OCI-LY7 (cell line): ENCODE results near the gene ENO2. TPM values are rescaled to one million over a fixed set of nuclear protein-coding genes. Genes with fewer than 3 reads are reported as not detected.
A peak's percentile ranks its signal among the peaks of the same experiment; 100 is the strongest.
"Not testable (repeated sequence)": the region's sequence is repeated elsewhere in the genome, so short reads cannot be mapped to it uniquely, and the experiment has no call there.

Experiments
- Bru-seq: library from RNA; stranded (reverse); fragments of 400-500 nt; gene quantifications from one replicate; lab custom pipeline; 2021; lab: Mats Ljungman, UMichigan
- BruChase-seq, 2 experiments: library from RNA; stranded (reverse); fragments of 400-500 nt; gene quantifications; one replicate each; lab custom pipeline; 2021; lab: Mats Ljungman, UMichigan
- BruUV-seq: library from RNA; stranded (reverse); fragments of 400-500 nt; replicated peaks from 2 replicates; lab custom pipeline; 2021; lab: Mats Ljungman, UMichigan
- CTCF ChIA-PET: fragments of 300-600 bp; sonication (Branson Sonifier 250); formaldehyde crosslinking; loops from one replicate; lab custom pipeline; 2022; ENCODE audit warnings: antibody characterized with exemption; ENCODE audit not compliant: unreplicated experiment; lab: Charles Lee
- POLR2A ChIA-PET: fragments of 300-600 bp; sonication (Branson Sonifier 250); formaldehyde crosslinking; loops from one replicate; lab custom pipeline; 2022; ENCODE audit warnings: antibody characterized with exemption; lab: Charles Lee
- DNase-seq: peaks from one replicate; pipeline ENCODE4 v3.0.0-alpha.2; 2015; ENCODE audit warnings: low spot score
- H2AFZ ChIP-seq: fragments of 200-600 bp; sonication (generic), shearing (Covaris generic); 2 replicates; pipeline ENCODE4 v1.6.1; 2014; ENCODE audit warnings: mild to moderate bottlenecking, antibody characterized with exemption, low read length, moderate library complexity
- H3K27ac ChIP-seq: fragments of 200-600 bp; sonication (generic); 2 replicates; pipeline ENCODE4 v1.5.1; 2014; ENCODE audit warnings: mixed run types, low read depth, mild to moderate bottlenecking, moderate library complexity, low read length, inconsistent platforms; ENCODE audit not compliant: poor library complexity, severe bottlenecking
- H3K36me3 ChIP-seq: fragments of 200-600 bp; sonication (generic); 2 replicates; pipeline ENCODE4 v1.6.1; 2014; ENCODE audit warnings: mild to moderate bottlenecking, antibody characterized with exemption, low read length, moderate library complexity, mixed read lengths; ENCODE audit not compliant: insufficient read depth
- H3K4me1 ChIP-seq: fragments of 200-600 bp; sonication (generic); 2 replicates; pipeline ENCODE4 v1.5.1; 2014; ENCODE audit warnings: mild to moderate bottlenecking, low read length; ENCODE audit not compliant: insufficient read depth, poor library complexity, severe bottlenecking
- H3K4me2 ChIP-seq: fragments of 200-600 bp; sonication (generic); 2 replicates; pipeline ENCODE4 v1.6.1; 2014; ENCODE audit warnings: mild to moderate bottlenecking, low read length
- H3K4me3 ChIP-seq: fragments of 200-600 bp; sonication (generic); 2 replicates; pipeline ENCODE4 v1.5.1; 2014; ENCODE audit warnings: mild to moderate bottlenecking, low read depth, low read length; ENCODE audit not compliant: poor library complexity, severe bottlenecking
- H3K79me2 ChIP-seq: fragments of 200-600 bp; sonication (generic); 2 replicates; pipeline ENCODE4 v1.6.1; 2016; ENCODE audit warnings: low read depth, mild to moderate bottlenecking, low read length, moderate library complexity, mixed read lengths; ENCODE audit not compliant: insufficient read depth
- H3K9me2 ChIP-seq: fragments of 200-600 bp; sonication (generic); 2 replicates; pipeline ENCODE4 v1.6.1; 2016; ENCODE audit warnings: mild to moderate bottlenecking, low read length, mixed read lengths; ENCODE audit not compliant: insufficient read depth
- H3K9me3 ChIP-seq: fragments of 200-600 bp; sonication (generic); 2 replicates; pipeline ENCODE4 v1.6.1; 2014; ENCODE audit warnings: mild to moderate bottlenecking, mixed run types, low read length, mixed read lengths
- H4K20me1 ChIP-seq: fragments of 200-600 bp; sonication (generic); 2 replicates; pipeline ENCODE4 v1.6.1; 2014; ENCODE audit warnings: mild to moderate bottlenecking, antibody characterized with exemption, low read length, moderate library complexity, mixed read lengths; ENCODE audit not compliant: insufficient read depth
- EZH2phosphoT487 ChIP-seq: fragments of 200-600 bp; sonication (generic); IDR thresholded peaks from 2 replicates; pipeline ENCODE4 v1.6.1; 2018; ENCODE audit warnings: low read depth, borderline replicate concordance, mild to moderate bottlenecking, mixed run types, antibody characterized with exemption, low read length, moderate library complexity, mixed read lengths
- intact Hi-C: fragments of 100-400 bp; cut with micrococcal nuclease; formaldehyde crosslinking; loops from one replicate; pipeline ENCODE4 v1.10.0; 2022; ENCODE audit not compliant: unreplicated experiment
- long read RNA-seq: library from polyadenylated mRNA; stranded (forward); transcript quantifications from one replicate; pipeline ENCODE4 v2.0.0, GENCODE V29; 2022
- total RNA-seq, 2 experiments: library from RNA; depleted of rRNA in 1 of 2; stranded (reverse); fragments of >200 nt in 1 of 2; shearing (Covaris generic) in 1 of 2; gene quantifications; 2 replicates each; pipeline ENCODE4 v1.2.3, GENCODE V29; 2014 to 2022
- TF ChIP-seq, protein P1 (sequence below): fragments of 200-600 bp; sonication (generic); conservative IDR thresholded peaks from 2 replicates; pipeline ENCODE4 v1.5.1; 2014; ENCODE audit warnings: mild to moderate bottlenecking, antibody characterized with exemption, low read length, moderate library complexity, mixed read lengths

The ENO2 gene
- total RNA-seq (2014; rRNA removed; shearing (Covaris generic)) (24.9 and 29.3 TPM in 2 replicates), total RNA-seq (2022) (79.6 and 89.5 TPM in 2 replicates), Bru-seq, nascent RNA (percentile 63 among the genes with signal in this experiment), BruChase-seq, experiment 1, labeled RNA remaining after a 6-hour chase (percentile 79 among the genes with signal in this experiment), BruChase-seq, experiment 2, labeled RNA remaining after a 2-hour chase (percentile 77 among the genes with signal in this experiment)
- long read RNA-seq, transcript ENO2-205 (11 exons, 2,827 nt), result minor isoform, 8 of 74 reads
- long read RNA-seq, transcript ENO2-201 (12 exons, 2,423 nt), result major isoform, 34 of 74 reads
- long read RNA-seq, transcript ENO2-211 (12 exons, 2,549 nt), result minor isoform, 5 of 74 reads
- long read RNA-seq, partial matches to known transcripts, result 13 of 74 reads
- long read RNA-seq, other reads (novel, unspliced or antisense), result 14 of 74 reads

DNA sequence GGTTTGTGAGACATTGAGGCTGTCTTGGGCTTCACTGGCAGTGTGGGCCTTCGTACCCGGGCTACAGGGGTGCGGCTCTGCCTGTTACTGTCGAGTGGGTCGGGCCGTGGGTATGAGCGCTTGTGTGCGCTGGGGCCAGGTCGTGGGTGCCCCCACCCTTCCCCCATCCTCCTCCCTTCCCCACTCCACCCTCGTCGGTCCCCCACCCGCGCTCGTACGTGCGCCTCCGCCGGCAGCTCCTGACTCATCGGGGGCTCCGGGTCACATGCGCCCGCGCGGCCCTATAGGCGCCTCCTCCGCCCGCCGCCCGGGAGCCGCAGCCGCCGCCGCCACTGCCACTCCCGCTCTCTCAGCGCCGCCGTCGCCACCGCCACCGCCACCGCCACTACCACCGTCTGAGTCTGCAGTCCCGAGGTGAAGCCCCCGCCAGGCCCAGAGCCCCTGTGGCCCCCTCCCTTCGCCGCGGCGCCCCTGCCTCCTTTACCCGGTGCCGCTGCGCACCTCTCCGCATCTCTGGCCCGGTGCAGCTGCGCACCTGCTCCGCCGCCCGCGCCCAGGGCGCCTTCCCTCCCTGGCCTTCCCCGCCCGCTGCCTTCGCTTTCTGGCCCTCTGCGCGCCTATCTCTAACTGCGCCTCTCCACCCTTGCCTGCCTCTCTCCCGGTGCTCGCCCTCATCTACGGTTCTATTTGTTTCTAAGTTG, at the start of gene ENO2:
TSS of gene ENO2 (plus strand) at position 335 of the 701 bp plus-strand sequence. CDS start 1,253 bp downstream, outside the sequence.
- ChIA-PET POLR2A (interaction anchor here (0.7 to 1.4 kb wide), 6 partner anchors 9 to 62 kb away, joined by 3 to 5 read pairs (median 4); partner anchors contain the start of genes C12orf57, RNU7-1 and USP5), CTCF (no interaction called here)
- H3K4me3 ChIP-seq, result peak within 1 kb of the TSS; percentile 71
- peaks cover 34% of the 10 kb centered on the region for H3K4me1 ChIP-seq
- H3K9me2 ChIP-seq, result no peaks in the 10 kb centered on the region
- H3K36me3 ChIP-seq, result peaks cover under 1% of the 10 kb centered on the region; the same call in 1 of the 2 replicates
- H3K79me2 ChIP-seq, result no peaks in the 10 kb centered on the region
- intact Hi-C loops, result loop anchor here (1.0 to 2.0 kb wide), 2 partner anchors 23 to 42 kb away; partner anchors contain the start of gene SPSB2
- no peak for TF ChIP-seq EZH2phosphoT487
- TF ChIP-seq, protein P1, sequence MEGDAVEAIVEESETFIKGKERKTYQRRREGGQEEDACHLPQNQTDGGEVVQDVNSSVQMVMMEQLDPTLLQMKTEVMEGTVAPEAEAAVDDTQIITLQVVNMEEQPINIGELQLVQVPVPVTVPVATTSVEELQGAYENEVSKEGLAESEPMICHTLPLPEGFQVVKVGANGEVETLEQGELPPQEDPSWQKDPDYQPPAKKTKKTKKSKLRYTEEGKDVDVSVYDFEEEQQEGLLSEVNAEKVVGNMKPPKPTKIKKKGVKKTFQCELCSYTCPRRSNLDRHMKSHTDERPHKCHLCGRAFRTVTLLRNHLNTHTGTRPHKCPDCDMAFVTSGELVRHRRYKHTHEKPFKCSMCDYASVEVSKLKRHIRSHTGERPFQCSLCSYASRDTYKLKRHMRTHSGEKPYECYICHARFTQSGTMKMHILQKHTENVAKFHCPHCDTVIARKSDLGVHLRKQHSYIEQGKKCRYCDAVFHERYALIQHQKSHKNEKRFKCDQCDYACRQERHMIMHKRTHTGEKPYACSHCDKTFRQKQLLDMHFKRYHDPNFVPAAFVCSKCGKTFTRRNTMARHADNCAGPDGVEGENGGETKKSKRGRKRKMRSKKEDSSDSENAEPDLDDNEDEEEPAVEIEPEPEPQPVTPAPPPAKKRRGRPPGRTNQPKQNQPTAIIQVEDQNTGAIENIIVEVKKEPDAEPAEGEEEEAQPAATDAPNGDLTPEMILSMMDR, result no peak
- peak; percentile 75 for DNase-seq
- peak within 1 kb of the TSS; percentile 4 for H3K27ac ChIP-seq
- peak within 1 kb of the TSS; percentile 80 for H2AFZ ChIP-seq
- BruUV-seq, result no TSS peak
- peak within 1 kb of the TSS; percentile 73 for H3K4me2 ChIP-seq
- H4K20me1 ChIP-seq, result no peaks in the 10 kb centered on the region
- no peaks in the 10 kb centered on the region for H3K9me3 ChIP-seq

DNA sequence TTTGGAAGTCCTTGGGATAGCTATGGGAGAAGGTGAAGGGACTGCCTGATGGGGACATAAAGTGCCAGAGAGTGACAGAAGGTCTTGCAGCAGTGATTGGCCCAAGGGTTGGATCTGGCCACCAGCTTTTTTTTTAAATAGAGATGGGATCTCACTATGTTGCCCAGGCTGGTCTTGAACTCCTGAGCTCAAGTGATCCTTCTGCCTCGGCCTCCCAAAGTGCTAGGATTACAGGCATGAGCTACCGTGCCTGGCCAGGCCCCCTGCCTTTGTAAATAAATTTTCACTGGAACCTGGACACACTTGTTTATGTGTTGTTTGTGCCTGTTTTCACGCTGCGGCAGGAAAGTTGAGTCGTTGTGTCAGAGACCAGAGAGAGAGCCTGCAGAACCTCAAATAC, 49.1 kb upstream of the ENO2 start:
- POLR2A ChIA-PET, result interaction anchor here (1.1 to 6.0 kb wide), 3 partner anchors 13 to 112 kb away, joined by 3 to 60 read pairs (median 7); partner anchors contain the start of genes CDCA3, MLF2 and USP5
- H3K9me2 ChIP-seq, H3K27ac ChIP-seq, H3K9me3 ChIP-seq, H3K4me3 ChIP-seq, H4K20me1 ChIP-seq, CTCF ChIA-PET, BruUV-seq, H3K4me2 ChIP-seq, H2AFZ ChIP-seq, DNase-seq: not testable (repeated sequence)
- Histone ChIP-seq H3K79me2 (peaks cover 14% of the 10 kb centered on the region; the same call in 1 of the 2 replicates), H3K4me1 (peaks cover 31% of the 10 kb centered on the region), H3K36me3 (peaks cover 81% of the 10 kb centered on the region)
- intact Hi-C loops, result loop anchor here (5.0 kb wide), 1 partner anchor 227 kb away; the partner anchor contains the start of gene C1R
